Dedifferentiated amniotic fluid mesenchymal stem cell (primary cell): ENCODE data around the gene AGBL5.

ENCODE experiments used
- DNase-seq: peaks from one replicate; pipeline ENCODE4 v3.0.0-alpha.2; 2016; ENCODE audit errors: extremely low spot score

The AGBL5 gene

DNA sequence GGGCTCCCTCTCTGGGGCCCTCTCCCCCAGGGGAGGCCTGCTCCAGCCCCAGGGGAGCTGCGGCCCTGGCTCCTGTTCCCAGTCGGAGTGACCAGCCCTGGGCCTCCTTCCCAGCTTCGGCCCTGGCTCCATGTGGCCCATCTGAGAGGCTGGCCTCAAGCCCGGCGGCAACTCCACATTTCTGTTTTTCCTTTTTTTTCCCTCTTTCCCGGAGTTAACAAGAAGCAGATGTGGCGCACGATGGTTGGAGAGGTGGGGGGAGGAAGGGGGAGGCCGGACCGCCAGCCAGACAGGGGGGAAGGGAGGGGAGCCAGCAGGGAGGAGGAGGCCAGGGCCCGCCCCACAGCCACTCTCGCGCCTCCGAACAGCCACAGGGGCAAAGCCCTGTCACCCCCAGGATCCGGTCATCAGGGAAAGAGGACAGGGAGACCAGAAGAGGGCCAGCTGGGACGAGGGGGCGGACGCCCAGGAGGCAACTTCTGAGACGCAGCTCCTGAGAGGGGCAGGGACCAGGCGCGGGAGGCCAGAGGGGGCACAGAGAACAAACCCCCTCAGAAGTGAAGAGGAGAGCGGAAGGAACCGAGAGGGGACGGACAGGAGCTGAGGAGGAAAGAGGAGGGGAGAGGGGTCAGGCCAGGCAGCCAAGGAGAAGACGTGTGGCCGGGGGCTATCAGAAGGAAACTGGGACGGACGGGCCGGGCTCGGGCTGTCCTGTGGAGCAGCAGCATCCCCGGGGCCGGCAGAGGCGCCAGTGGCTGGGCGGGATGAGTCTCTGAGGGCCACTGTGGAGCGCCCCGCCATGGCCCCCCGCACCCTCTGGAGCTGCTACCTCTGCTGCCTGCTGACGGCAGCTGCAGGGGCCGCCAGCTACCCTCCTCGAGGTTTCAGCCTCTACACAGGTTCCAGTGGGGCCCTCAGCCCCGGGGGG lies 27.1 kb downstream of the AGBL5 start, which contains the start of gene EMILIN1:
EMILIN1 (plus strand) TSS at position 349 of the 928 bp plus-strand sequence; CDS start at position 800, 451 bp downstream.
- peak; percentile 97 for DNase-seq

DNA sequence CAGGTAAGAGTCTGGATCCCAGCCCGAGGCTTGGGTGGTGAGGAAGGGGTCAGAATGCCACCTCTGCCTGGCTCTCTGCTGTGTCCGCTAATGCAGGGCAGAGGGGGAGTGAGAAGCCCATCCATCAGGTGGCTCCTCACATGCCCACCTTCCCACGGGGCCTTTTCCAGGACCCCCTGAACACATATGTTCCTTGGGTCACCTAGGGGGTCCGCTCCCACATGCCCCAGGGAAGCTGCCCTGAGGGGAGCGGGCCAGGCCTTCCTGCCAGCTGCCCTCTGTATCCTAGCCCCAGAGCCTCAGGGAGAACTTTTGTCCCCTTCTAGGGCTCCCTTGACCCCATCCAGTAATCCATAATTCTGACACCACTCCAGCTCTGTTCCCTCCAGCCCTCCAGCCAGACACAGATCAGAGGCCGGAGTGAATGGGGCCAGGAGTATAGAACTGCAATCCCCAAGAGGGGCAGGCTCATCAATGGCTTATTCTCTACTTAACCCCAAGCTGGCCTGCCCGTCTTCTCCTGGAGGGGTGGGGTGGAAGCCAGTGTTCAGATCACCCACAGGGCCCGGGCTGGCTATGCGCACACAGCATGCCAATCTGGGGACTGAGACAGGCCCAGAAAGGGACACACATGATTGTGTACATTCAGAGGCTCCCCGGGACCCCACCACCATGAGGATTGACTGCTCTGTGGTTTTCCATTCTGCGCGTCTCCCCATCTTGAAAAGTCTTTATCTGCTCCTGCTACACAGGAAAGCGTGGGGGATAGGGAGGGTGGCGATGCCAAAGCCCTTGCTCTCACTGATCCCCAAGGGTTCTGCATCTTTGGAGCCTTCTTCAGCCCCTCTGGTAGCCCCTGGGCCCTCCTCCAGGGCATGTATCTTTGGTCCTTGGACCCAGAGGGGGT lies 28.0 kb downstream of the AGBL5 start:
- DNase-seq: no peak

DNA sequence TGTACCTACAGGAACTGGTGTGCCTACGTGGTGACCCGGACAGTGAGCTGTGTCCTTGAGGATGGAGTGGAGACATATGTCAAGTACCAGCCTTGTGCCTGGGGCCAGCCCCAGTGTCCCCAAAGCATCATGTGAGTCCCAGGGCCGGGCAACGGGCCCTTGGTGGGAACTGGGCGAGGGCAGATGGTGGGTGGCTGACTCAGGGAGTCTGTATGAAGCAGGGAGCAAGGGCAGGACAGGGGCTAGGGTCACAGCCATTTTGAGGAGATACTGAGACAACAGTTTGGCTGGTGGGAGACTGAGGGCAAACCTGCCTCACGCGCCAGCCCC lies 28.6 kb downstream of the AGBL5 start:
- no peak for DNase-seq

DNA sequence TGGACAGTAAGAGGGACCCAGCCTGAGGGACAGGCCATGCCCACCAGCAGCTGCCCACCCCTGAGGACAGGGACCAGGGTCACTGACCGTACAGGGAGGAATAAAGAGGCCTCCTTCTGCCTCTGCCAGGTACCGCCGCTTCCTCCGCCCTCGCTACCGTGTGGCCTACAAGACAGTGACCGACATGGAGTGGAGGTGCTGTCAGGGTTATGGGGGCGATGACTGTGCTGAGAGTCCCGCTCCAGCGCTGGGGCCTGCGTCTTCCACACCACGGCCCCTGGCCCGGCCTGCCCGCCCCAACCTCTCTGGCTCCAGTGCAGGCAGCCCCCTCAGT lies 29.1 kb downstream of the AGBL5 start:
- no peak for DNase-seq

DNA sequence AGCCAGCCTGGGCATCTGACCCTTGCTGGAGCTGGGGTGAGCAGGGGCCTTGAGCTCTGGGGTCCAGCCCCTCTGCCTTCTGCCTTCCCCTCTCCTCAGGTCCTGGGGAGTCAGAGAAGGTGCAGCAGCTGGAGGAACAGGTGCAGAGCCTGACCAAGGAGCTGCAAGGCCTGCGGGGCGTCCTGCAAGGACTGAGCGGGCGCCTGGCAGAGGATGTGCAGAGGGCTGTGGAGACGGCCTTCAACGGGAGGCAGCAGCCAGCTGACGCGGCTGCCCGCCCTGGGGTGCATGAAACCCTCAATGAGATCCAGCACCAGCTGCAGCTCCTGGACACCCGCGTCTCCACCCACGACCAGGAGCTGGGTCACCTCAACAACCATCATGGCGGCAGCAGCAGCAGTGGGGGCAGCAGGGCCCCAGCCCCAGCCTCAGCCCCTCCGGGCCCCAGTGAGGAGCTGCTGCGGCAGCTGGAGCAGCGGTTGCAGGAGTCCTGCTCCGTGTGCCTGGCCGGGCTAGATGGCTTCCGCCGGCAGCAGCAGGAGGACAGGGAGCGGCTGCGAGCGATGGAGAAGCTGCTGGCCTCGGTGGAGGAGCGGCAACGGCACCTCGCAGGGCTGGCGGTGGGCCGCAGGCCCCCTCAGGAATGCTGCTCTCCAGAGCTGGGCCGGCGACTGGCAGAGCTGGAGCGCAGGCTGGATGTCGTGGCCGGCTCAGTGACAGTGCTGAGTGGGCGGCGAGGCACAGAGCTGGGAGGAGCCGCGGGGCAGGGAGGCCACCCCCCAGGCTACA lies 30.7 kb downstream of the AGBL5 start:
- no peak for DNase-seq

DNA sequence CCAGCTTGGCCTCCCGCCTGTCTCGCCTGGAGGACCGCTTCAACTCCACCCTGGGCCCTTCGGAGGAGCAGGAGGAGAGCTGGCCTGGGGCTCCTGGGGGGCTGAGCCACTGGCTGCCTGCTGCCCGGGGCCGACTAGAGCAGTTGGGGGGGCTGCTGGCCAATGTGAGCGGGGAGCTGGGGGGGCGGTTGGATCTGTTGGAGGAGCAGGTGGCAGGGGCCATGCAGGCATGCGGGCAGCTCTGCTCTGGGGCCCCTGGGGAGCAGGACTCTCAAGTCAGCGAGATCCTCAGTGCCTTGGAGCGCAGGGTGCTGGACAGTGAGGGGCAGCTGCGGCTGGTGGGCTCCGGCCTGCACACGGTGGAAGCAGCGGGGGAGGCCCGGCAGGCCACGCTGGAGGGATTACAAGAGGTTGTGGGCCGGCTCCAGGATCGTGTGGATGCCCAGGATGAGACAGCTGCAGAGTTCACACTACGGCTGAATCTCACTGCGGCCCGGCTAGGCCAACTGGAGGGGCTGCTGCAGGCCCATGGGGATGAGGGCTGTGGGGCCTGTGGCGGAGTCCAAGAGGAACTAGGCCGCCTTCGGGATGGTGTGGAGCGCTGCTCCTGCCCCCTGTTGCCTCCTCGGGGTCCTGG lies 31.4 kb downstream of the AGBL5 start:
- DNase-seq: no peak

DNA sequence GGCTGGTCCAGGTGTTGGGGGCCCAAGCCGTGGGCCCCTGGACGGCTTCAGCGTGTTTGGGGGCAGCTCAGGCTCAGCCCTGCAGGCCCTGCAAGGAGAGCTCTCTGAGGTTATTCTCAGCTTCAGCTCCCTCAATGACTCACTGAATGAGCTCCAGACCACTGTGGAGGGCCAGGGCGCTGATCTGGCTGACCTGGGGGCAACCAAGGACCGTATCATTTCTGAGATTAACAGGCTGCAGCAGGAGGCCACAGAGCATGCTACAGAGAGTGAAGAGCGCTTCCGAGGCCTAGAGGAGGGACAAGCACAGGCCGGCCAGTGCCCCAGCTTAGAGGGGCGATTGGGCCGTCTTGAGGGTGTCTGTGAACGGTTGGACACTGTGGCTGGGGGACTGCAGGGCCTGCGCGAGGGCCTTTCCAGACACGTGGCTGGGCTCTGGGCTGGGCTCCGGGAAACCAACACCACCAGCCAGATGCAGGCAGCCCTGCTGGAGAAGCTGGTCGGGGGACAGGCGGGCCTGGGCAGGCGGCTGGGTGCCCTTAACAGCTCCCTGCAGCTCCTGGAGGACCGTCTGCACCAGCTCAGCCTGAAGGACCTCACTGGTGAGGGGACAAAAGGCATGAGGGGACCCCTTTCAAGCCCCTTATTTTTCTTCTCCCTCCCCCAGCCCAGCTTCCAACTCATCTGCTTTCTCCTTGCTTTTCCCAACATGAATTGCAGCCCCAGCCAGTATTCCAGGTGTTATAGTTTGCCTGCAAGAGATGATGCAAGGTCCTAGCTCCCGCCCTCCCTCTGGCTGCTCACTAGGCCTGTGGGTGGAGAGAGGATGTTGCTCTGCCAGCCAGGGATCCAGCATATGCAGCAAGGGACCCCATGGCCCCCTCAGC lies 32.2 kb downstream of the AGBL5 start:
- no peak for DNase-seq

DNA sequence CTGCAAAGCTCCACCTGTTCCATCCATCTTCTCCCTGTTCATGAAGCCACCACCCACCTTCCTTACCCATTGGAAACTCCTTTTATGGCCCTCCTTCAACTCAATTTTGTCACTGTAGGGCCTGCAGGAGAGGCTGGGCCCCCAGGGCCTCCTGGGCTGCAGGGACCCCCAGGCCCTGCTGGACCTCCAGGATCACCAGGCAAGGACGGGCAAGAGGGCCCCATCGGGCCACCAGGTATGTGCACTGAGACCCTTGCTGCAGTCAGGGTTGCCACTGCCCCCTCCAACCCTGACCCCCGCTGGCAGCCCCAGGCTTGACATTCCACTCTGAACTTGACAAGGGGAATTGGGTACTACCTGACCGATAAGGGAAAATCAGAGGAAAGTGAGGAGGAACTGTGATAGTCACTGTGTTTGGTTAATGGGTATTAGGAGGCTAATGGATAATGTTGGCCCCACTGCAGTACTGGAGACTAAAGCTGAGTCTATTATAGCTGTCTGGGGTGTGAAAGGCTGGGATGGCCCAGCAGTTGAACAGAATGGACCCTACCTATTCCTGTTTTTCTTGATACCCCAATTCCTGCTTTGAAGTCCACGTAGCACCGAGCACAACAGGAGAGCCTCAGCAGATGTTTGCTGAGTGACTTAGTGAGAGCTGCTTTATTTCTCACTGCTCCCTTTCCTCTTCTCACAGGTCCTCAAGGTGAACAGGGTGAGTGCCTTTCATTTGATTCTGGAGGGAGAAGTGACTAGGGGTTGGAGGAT lies 33.0 kb downstream of the AGBL5 start:
- DNase-seq: no peak

DNA sequence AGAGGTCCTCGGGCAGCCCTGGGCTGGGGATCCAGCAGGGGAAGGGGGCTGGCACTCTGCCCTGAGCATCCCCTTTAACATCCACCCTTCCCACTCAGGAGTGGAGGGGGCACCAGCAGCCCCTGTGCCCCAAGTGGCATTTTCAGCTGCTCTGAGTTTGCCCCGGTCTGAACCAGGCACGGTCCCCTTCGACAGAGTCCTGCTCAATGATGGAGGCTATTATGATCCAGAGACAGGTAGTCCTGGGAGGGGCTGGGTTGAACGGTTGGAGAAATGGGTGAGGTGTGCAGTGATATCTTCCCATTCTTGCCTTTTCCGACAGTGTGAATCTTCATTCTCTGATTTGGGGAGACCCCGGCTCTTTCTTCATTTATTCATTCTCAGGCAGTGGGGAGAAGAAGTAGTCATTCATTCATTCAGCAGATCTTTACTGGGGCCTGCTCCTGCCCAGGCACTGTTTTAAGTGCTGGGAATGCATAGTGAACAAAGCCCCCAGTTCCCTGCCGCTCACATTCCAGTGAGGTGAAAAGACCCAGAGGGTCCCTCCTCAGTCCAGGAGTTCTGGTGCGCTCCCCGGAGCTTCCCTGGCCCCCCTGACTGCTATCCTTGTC lies 33.7 kb downstream of the AGBL5 start:
- no peak for DNase-seq

DNA sequence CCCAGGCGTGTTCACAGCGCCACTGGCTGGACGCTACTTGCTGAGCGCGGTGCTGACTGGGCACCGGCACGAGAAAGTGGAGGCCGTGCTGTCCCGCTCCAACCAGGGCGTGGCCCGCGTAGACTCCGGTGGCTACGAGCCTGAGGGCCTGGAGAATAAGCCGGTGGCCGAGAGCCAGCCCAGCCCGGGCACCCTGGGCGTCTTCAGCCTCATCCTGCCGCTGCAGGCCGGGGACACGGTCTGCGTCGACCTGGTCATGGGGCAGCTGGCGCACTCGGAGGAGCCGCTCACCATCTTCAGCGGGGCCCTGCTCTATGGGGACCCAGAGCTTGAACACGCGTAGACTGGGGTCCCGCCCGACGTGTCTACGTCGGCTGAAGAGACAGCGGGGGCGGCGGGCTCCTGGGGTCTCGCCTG lies 34.2 kb downstream of the AGBL5 start:
- DNase-seq: no peak

DNA sequence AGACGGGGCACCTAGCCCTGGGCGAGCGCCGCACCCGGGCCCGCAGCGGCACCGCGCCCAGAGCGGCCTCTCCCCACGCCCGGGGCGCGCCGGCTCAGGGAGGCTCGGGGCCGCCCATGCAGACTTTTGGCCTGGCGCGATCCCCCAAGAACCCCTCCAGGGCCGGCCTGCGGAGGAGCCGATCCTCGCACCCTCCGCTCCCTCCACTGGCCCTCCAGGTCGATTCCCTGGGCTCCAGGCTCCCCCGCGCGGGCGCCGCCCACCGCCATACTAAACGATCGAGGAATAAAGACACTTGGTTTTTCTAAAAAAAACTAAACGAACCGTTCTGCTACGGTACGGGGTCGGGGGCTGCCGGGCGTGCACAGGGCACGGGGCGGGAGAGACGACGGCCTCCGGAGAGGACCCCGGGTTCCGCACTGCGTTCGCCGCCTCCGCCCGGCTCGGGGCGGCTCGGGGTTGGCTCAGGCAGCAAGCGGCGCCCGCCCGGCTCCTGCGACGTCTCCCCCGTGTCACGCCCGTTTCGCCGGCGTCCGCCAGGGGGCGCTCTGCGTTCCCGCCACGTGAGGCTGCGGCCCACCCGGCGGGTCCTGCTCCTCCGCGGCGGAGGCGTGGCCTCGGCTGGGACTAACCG lies 34.7 kb downstream of the AGBL5 start:
- DNase-seq: peak; percentile 78

DNA sequence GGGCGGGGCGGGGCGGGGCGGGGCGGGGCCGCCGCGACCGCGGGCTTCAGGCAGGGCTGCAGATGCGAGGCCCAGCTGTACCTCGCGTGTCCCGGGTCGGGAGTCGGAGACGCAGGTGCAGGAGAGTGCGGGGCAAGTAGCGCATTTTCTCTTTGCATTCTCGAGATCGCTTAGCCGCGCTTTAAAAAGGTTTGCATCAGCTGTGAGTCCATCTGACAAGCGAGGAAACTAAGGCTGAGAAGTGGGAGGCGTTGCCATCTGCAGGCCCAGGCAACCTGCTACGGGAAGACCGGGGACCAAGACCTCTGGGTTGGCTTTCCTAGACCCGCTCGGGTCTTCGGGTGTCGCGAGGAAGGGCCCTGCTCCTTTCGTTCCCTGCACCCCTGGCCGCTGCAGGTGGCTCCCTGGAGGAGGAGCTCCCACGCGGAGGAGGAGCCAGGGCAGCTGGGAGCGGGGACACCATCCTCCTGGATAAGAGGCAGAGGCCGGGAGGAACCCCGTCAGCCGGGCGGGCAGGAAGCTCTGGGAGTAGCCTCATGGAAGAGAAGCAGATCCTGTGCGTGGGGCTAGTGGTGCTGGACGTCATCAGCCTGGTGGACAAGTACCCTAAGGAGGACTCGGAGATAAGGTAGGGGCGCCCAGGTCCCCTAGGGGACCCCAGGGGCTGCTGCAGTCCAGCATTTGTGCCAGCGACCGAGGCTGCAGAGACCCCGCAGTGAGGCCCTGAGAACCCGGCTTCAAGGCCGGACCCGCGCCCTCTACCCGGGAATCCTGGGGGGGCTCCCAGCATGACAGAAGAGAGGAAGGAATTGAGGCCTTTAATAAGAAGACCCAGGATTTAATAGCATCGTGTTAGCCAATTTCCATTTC lies 35.5 kb downstream of the AGBL5 start, which contains the start of gene KHK:
KHK (plus strand) TSS at position 49 of the 870 bp plus-strand sequence; CDS start at position 537, 488 bp downstream.
- no peak for DNase-seq

DNA sequence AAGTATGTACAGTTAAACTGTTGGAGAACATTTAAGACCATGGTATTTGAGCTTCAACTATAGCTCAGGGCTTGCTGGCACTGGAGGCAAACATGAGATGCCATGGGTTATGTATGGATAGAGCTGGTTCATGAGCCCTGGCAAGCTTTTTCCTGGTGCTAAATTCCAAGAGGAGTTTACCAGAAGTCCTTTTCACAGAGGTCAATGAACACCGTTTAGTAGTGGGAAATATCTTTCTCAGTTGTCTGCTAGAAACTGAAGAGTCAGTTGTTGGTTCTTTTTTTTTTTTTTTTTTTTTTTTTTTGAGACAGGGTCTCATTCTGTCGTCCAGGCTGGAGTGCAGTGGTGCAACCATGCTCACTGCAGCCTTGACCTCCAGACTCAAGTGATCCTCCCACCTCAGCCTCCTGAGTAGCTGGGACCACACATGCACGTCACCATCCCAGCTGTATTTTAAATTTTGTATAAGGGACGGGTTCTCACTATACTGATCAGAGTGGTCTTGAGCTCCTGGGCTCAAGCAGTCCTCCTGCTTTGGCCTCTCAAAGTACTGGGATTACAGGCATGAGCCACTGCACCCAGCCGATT lies 36.4 kb downstream of the AGBL5 start:
- no peak for DNase-seq

DNA sequence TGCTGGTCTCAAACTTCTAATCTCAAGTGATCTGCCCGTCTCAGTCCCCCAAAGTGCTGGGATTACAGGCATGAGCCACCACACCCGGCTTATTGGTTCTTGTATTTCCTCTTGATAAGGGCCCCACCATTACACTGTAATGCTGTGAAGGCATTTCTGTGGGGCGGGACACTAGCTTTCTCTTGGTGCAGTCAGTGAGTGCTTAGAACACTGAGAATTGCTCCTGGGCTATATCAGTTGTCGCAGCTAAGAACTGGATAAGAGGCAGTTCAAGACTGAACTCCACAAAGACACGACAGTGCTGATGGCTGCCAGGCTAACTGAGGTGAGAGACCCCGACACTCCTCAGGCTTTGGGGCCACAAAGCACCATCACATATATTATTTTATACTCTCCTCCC lies 37.2 kb downstream of the AGBL5 start:
- no peak for DNase-seq

DNA sequence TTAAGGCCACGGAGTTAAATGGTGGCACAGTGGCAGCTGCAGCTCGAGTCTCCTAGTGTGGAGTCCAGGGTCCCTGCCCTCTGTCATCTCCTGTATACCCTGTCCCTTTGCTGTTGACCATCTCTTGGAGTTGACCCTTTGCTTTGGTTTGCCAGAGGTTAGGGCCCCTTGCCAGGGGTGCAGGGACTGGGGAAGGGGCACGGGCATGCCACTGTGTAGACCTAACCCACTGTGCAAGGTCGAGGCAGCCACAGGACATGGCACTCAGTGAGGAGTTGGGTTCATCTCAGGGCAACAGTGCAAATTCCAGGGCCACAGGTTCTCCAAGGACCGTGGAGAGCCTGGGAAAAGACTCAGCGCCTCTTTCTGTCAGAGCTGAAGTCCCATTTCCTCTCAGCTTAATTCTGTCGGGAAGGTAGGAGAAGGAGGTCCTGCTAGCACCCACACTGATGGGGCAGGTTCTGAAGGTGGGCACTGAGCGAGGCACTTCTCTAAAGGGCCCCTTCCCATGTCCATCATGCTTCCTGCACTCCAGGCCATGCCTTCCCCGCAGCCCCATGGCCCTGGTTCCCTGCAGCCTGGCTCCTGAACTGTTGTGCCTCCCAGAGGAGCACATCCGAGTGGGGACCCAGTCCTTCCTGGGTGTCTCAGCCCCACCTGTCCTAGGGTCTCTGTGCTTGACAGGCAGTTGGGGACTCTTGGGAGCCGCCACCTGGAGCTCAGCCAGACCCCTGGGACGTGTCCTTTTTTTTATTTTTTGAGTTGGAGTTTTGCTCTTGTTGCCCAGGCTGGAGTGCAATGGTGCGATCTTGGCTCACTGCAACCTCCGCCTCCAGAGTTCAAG lies 37.9 kb downstream of the AGBL5 start:
- no peak for DNase-seq
